Left renal cortex interstitium (tissue), 4 donors: ENCODE results near the gene PTH1R. TPM values are rescaled to one million over a fixed set of nuclear protein-coding genes. Genes with fewer than 3 reads are reported as not detected.
"Not testable (repeated sequence)": the region's sequence is repeated elsewhere in the genome, so short reads cannot be mapped to it uniquely, and the experiment has no call there.

Experiments
- DNase-seq, 4 donors: peaks; one replicate each; pipeline ENCODE4 v3.0.0-alpha.2; 2013; ENCODE audit warnings: low read depth in 4 of 4, low spot score in 2 of 4, missing footprints in 1 of 4
- polyA plus RNA-seq, 4 donors: library from polyadenylated mRNA; unstranded; fragments of 120-200 nt; gene quantifications; one replicate each; pipeline ENCODE4 v1.2.1, GENCODE V29; 2013; ENCODE audit not compliant: insufficient read length in 4 of 4

The PTH1R gene
- polyA plus RNA-seq, 4 donors = 181 to 236 (median 230) TPM

DNA sequence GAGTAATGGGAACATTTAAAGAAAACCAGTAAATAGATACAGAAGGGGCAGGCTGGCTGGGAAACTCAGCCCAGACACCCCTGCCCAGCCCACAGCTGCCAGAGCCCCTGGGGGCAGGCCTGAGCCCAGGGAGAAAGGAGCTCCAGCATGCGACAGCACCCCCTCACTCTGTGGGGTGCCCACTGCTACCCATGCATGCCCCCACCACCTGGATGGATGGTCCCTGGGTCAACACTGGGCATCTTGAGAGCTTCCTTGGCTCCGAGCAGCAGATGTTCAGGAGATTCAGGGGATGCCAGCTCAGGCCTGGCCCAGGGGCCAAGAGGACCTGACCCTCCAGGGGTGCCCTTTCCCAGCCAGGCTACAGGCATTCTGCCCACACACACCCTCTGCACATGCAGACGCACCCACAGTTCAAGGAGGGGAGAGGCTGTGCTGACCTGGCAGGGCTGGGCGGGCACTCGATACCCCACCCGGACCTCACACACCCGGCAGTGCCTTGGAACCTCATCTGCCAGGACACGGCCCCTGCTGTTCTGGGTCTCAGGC is 31.5 kb downstream of the PTH1R start:
- DNase-seq = no peak

DNA sequence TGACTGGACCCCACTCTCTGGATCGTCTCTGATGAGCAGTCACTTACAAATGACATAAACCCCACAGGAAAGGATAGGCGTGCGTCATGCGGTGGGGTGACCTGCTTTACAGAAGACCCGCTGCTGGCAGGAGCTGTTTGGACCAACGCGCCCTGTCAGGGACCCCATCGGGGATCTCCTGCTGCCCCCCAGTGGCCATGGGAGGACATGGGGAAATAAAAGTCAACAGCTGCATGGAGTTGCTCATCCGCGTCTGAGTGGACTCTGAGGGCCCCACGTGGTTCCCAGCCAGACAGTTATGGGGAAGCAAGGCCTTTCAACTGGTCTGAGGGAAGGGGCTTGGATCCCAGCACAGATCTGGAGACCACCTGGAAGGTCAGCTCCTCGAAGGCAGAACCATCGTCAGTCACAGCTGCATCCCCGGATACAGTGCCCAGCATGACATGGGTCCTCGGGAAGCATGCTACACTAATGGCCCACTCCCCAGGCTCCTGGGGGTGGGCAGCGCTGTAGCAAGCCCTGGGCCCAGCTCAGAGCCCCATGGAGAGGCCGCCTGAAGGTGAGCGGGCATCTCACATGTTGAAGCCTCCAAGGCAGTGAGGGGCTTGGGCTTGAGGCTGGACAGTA is 32.1 kb downstream of the PTH1R start:
- peak; percentile 52 to 85 (median 73) for DNase-seq

DNA sequence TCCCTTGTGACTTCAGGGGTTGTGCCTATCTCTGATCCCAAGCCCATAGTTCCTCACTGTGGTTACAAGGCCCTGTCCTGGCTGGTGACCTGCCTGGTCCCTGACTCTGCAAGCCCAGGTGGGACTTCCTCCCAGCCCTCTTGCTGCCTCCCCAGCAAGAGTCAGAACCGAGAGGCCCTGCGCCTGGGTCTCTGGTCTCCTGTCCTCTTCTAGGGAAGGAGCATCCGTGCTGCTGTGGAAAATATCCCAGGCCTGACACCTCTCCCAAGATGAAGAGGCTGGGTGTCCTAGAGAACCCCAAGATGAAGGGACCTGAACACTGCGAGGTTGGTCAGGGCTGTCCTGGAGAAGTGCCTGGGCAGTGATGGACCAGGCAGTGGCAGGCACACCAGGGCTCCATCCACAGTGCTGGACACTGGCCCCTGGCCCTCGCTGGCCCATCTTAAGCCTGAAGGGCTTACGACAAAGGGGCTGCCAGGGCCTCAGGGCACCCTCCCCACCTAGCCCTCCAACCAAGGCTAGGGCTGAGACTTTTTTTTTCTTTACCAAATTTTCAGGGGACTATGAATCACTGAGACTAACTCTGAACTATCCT is 32.7 kb downstream of the PTH1R start:
- no peak for DNase-seq

DNA sequence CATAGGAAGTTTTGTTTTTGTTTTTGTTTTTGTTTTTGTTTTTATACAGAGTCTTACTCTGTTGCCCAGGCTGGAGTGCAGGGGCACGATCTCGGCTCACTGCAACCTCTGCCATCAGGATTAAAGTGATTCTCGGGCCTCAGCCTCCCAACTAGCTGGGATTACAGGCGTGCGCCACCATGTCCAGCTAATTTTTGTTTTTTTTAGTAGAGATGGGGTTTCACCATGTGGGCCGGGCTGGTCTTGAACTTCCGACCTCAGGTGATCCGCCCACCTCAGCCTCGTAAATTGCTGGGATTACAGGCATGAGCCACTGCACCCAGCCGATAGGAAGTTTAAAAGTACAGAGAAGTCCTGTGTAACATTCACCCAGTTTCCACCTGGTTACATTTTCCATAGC is 33.4 kb downstream of the PTH1R start:
- DNase-seq = not testable (repeated sequence)

DNA sequence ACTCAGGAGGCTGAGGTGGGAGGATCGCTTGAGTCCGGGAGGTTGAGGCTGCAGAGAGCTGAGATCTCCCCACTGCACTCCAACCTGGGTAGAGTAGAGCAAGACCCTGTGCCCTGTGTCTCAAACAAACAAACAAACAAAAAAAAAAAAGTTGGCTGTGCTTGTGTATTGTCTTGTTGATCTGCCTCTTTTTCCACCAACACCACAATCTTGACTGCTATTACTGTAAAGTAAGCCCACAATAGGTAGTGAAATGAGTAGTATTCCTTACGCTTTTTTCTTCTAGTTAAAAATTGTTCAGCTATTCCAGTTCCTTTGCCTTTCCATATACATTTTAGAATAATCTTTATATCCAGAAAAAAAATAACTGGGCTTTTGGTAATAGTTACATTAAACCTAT is 35.5 kb downstream of the PTH1R start:
- DNase-seq = no peak

DNA sequence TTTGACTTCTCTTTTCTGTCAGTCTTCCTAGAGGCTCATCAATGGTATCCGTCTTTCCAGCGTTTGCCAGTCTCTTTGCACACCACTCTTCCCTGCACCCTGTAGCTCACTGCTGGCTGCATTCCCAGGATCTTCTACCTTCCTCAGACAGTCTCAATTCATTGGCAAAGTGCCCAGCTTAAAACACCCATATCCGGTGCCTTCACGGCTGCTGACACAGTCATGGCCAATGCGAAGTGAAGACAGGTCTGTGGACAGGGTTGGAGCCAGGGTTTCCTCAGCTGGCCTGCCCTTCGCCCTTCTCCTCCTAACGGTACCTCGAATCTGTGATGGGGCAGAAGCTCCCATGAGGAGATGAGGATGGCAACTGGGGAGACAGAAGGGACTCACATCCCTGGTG is 36.1 kb downstream of the PTH1R start:
- DNase-seq = no peak

DNA sequence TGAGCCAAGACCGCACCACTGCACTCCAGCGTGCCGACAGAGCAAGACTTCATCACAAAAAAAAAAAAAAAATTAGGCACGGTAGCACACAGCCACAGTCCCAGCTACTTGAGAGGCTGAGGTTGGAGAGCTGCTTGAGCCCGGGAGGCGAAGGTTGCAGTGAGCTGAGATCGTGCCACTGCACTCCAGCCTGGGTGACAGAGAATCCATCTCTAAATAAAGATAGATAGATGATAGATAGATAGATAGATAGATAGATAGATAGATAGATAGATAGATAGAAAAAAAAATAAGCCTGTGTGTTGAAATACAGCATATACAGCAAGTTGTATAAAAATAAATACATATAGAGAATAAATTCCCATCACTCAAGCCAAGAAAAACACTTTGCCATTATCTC is 37.3 kb downstream of the PTH1R start:
- DNase-seq = no peak

DNA sequence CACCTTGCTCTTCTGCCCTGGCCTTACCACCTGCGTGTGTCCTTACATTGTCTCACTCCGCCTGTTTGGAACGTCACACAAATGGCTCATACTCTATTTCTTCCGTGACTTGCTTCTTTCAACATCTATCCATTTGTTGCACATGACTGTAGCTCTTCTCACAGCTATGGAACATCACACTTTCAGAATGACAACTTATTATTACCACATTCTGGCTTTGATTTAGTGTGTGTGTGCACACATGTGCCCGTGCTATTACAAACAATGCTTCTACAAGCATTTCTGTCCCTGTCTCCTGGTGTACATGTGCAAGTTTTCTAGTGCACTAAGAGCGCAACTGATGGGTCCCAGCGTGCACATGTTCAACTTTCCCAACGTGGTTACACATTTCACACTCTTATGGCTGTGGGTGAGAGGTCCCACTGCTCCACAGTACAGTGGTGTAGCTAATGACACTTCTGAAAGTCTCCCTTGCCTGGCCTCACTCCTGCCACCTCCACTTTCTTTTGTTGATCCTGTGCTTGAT is 37.8 kb downstream of the PTH1R start:
- no peak for DNase-seq

DNA sequence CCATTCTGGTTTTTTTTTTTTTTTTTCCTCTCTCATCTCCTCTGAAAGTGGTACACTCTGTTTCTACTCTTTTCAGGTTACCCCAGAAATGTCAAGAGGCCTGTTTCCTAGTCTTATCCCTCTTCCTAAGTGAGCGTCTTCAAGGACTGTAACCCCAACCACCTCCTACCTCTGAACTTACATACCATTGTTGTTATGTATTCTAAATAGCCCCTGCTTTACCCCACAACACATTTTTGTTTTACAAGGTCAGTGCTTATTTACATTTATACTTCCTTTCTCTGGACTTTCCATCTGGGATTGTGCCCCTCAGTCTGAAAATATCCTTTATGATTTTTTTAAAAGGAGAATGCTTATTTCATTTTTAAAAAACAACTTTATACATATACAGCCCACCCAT is 38.8 kb downstream of the PTH1R start:
- no peak for DNase-seq

DNA sequence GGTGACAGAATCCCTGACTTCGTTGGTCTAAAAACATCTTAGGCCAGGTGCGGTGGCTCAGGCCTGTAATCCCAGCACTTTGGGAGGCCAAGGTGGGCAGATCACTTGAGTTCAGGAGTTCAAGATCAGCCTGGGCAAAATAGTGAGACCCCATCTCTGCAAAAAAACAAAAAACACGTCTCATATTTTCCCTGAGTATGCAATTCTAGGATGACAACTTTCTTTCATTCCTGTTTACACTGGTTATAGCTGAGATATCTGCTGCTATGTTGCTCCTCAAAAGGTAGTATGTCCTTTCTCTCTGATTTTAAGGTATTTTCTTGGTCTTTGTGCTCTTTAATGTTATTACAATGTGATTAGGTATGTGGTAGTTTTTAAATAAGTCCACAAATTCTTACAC is 39.3 kb downstream of the PTH1R start:
- DNase-seq = no peak

DNA sequence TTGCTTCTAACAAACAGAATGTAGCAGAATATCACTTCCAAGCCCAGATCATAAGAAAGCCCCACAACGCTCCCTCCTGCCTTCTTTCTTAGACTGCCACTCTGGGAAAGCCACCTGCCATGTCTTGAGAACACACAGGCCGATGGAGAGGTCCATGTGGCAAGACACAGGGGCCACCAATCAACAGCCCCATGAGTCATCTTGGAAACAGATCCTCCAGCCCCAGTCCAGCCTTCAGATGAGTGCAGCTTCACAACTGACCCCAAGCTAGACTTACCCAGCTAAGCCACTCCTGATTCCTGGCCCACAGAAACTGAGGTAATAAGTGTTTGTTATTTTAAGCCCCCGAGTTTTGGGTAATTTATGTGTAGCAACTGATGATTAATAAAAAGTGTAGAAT is 39.7 kb downstream of the PTH1R start:
- no peak for DNase-seq

DNA sequence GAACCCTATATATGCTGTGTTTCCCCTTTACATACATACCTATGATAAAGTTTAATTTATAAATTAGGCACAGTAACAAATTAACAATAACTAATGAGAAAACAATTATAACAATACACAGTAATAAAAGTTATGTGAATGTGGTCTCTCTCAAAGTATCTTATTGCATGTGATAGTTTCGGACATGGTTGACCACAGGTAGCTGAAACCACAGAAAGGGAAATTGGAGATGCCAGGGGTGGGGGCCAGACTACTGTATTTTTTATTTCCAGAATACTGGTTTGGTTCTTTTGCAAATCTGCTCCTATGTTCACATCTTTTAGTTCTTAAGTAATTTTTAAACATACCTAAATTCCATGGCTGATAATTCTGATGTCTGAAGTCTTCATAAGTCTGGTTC is 40.7 kb downstream of the PTH1R start:
- no peak for DNase-seq

DNA sequence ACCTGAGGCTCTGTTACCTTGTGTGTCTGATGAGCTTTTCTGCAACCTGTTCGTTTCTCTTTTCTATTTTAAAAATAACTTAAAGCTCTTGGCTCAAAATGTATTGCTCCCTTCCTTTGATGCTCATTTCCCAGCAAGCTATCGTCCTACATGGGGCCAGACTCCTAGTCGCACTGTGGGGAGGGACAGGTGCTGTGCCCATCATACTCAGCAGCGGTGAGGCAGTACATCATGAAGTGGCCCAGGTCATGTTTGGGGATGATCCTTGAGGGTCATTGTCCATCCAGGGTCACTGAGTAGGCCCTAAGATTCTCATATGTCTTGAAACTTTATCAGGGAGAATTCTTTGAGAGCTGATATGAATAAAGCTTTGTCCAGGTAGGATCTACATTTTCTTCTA is 41.1 kb downstream of the PTH1R start:
- DNase-seq = no peak

DNA sequence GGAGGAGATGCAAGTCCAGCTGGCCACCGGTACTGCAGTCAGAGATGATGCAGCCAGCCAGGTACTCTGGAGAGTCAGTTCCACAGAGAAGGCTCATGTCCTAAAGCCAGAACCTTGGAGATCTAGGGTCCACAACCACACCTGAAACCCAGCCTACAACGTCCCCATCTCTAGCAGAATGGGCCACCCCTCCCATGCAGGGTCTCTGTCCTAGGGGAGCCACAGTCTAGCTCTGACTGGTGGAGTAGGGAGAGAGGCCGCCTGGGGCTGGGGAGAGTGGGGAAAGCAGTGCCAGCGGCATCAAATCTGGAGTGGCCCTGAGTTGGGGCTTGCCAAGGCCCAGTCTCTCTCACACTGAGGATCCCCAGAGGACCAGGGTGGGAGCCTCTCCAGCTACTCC is 43.5 kb downstream of the PTH1R start:
- no peak for DNase-seq

DNA sequence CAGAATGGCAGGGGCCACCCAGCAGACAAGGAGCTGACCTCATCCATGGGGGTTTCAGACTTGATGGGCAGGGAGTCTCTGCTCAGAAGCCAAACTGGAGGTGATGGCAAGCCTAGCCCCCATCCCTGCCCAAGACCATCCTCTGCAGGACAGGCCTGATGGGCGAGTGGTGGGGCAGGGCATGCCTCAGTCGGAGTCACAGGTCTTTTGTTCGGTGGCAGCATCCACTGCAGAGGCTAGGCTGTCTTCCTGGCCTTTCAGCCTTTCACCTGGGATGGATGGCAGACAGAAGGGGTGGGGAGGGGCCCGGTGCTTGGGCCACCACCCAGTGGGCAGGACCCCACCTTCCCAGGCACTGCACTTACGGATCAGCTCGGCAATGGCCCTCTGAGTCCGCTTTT is 44.4 kb downstream of the PTH1R start:
- DNase-seq = no peak

DNA sequence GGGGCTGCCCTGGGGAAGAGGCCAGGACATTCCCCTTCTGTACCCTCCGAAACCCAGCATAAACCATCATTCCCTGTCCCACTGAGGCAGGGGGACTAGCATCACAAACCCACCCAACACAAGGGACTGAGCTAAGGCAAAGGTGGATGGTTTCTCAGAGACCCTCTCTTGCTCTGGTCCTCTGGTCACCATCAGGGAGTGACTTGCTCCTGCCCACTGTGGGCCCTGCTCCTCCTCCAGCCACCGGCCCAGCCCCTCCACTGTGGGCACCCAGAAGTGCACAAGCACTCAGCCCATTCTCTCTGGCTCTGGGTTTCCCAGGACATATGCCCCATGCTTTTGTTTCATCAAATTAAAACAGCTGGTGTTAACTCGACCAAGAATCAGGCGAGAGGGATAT is 44.9 kb downstream of the PTH1R start:
- DNase-seq = no peak

DNA sequence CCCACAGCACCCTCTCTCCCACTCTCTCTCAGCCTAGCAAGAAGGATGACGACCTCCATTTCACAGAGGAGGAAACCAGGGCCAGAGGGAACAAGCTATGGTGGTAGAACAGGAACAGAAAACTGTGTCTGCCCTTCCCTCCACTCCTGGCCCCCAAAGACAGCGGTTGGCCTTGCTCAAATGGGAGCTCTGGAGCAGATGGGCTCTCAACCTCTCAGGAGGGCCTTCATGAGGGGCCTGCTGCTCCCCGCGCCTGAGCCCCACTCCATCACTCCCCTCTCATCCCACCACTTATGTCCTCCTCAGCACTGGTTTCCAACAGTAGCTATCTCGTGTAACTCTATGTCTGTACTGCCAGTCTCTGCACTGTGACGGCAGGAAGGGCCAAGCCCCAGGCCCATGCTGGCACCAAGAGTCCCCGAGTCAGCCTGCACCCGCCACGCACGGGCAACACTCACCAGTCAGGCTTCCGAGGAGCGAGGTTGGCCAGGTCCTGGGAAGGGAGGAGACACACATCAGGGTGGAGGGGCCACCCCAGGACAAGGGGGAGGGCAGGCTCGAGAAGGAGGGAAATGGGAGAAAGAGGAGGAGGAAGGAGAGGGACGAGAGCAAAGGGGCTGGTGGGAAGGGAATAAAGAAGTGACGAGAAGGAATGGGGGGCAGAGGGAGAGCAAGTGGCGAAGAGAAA is 45.5 kb downstream of the PTH1R start:
- no peak for DNase-seq

DNA sequence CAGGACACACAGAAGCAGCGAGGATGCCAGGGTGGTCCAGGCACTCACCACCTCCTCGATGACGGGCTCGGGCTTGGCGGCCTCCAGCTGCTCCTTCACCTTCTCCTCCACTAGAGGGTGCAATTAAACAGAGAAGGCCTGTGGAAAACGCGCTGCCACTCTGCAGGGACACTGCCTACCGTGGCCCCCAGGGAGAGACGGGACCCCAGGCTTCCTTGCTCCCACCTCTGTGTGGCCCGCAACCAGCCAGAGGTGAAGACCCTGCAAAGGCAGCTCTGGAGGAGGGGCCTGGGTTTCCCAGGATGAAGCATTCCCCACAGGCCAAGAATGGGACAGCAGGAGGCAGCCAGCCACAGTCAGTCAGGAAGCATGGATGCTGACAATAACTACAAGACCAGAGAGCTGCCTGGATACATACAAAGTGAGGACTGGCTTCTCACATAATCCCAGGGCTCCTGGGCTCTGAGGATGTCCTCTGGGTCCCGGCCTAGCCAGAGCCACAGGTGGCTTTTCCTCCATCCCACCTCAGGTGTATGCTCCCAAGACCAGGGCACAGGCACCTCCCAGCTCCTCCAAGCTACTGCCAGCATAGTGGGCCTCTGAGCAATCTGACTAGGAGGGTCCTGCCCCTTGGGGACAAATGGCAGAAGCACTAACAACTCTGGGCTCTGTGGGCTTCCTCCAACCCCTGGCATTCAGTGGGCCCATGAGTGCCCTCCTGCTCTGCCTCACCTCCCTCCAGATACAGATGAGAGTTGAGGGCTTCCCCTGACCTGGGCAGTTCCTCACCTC is 46.2 kb downstream of the PTH1R start:
- DNase-seq = no peak

DNA sequence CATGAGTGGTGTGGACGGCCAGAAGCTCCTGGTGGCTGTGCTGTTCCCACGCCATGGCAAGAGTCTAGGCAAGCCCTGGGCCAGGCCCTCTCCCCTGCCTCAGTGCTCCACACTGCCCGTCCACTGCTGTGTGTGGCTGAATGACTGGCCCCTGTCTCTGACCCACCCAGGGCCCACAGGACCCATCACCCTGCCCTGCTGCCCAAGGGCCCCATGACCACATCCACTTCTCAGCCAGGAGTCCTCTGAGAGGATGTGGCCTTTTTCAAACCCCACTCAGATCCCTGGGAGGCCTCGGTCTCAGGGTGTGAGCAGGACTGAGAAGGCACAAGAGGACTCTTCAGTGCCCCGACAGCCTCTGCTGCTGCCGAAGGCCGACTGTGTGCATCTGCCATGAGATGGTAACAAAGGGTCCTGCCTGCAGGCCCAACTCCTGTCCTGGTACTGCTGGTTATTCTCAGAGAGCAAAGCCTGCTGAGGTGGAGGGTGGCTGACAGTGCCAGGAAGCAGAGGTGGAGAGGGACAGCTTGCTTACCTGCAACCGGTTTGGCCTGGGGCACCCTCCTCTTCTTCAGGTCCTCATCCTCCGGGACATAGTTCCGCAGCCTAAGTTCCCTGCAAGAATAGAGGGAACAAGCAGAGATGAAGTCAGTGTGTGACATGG is 47.5 kb downstream of the PTH1R start:
- no peak for DNase-seq

DNA sequence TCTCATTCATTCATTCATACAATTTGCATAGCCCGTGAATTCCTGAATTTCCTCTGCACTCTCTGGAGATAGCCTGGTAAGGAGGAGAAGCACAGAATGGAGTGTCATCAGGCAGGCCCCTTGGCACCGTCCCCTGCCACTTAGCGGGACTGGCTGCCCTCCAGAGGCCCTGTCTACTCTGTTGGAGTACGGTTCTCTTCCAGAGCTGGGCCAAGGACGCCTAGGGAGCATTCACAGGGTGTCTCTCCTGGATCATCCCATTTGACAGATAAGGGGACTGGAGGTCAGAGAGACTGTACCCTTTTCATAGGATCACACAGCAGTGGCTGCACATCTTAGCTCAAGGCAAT is 48.0 kb downstream of the PTH1R start:
- no peak for DNase-seq

DNA sequence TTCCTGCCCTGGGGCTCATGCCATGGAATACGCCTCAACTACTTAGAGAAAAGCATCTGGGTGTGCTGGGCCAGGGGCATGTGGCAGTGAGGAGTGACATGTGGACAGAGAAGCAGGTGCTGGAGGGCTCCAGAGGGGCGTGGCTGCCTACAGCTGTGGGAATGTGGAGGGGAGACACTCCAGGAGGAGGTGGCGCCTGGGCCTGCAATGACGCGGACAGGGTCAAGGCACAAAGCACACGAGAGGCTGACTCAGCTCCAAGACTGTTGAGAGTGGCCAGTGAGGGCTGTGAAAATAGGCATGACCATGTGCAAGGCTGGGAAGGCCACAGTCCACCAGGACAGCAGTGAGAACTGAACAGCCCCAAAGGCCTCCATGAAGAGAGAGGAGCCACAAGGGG is 48.5 kb downstream of the PTH1R start:
- DNase-seq = no peak
